ENCODE results near the gene INTS15.
"Not testable (repeated sequence)": the region's sequence is repeated elsewhere in the genome, so short reads cannot be mapped to it uniquely, and the experiment has no call there.

Gene INTS15

GRCh38 chr7:6589829-6590644, at the start of gene INTS15:
Gene INTS15 (plus strand): TSS chr7:6590021. CDS start chr7:6590284, 263 bp downstream.
- DNase-seq = no peak

- no peak for DNase-seq
Observed at GRCh38 chr7:6542368-6542767, 47.5 kb upstream of the INTS15 start.

GRCh38 chr7:6545398-6546126, 44.3 kb upstream of the INTS15 start:
- no peak for DNase-seq

- no peak for DNase-seq
Observed at GRCh38 chr7:6546498-6547251, 43.1 kb upstream of the INTS15 start.

GRCh38 chr7:6547400-6547799, 42.4 kb upstream of the INTS15 start:
- no peak for DNase-seq

- DNase-seq = no peak
Observed at GRCh38 chr7:6551016-6551511, 38.8 kb upstream of the INTS15 start, which contains the start of gene GRID2IP. Gene GRID2IP (minus strand): TSS chr7:6551461. CDS start chr7:6551436, 25 bp downstream.

GRCh38 chr7:6553448-6554044, 36.3 kb upstream of the INTS15 start:
- DNase-seq = no peak

GRCh38 chr7:6554848-6555247, 35.0 kb upstream of the INTS15 start:
- no peak for DNase-seq

- no peak for DNase-seq
Observed at GRCh38 chr7:6556196-6556595, 33.6 kb upstream of the INTS15 start.

- no peak for DNase-seq
Observed at GRCh38 chr7:6558837-6559236, 31.0 kb upstream of the INTS15 start.

- no peak for DNase-seq
Observed at GRCh38 chr7:6559896-6560295, 29.9 kb upstream of the INTS15 start.

GRCh38 chr7:6562106-6562505, 27.7 kb upstream of the INTS15 start:
- no peak for DNase-seq

GRCh38 chr7:6563936-6564770, 25.7 kb upstream of the INTS15 start:
- DNase-seq = no peak

- no peak for DNase-seq
Observed at GRCh38 chr7:6565655-6566054, 24.2 kb upstream of the INTS15 start.

GRCh38 chr7:6567886-6568285, 21.9 kb upstream of the INTS15 start:
- no peak for DNase-seq

GRCh38 chr7:6571160-6571779, 18.6 kb upstream of the INTS15 start:
- DNase-seq = no peak

- no peak for DNase-seq
Observed at GRCh38 chr7:6575281-6576023, 14.4 kb upstream of the INTS15 start.

- DNase-seq = no peak
Observed at GRCh38 chr7:6576024-6576866, 13.6 kb upstream of the INTS15 start.

- DNase-seq = not testable (repeated sequence)
Observed at GRCh38 chr7:6576867-6577368, 12.9 kb upstream of the INTS15 start.

Measured in NCI-H187 treated with DMSO at 0.1 percent for 48 hours (cell line).